GM18502 (cell line): ENCODE data around the gene RUNX2.
"Not testable (repeated sequence)": the region's sequence is repeated elsewhere in the genome, so short reads cannot be mapped to it uniquely, and the experiment has no call there.

Experiments used
- ATAC-seq: cut with Tn5 transposase; IDR thresholded peaks from one replicate; pipeline ENCODE4 v1.9.1; 2021; ENCODE audit warnings: mild to moderate bottlenecking; ENCODE audit not compliant: unreplicated experiment, poor library complexity

Gene RUNX2

DNA sequence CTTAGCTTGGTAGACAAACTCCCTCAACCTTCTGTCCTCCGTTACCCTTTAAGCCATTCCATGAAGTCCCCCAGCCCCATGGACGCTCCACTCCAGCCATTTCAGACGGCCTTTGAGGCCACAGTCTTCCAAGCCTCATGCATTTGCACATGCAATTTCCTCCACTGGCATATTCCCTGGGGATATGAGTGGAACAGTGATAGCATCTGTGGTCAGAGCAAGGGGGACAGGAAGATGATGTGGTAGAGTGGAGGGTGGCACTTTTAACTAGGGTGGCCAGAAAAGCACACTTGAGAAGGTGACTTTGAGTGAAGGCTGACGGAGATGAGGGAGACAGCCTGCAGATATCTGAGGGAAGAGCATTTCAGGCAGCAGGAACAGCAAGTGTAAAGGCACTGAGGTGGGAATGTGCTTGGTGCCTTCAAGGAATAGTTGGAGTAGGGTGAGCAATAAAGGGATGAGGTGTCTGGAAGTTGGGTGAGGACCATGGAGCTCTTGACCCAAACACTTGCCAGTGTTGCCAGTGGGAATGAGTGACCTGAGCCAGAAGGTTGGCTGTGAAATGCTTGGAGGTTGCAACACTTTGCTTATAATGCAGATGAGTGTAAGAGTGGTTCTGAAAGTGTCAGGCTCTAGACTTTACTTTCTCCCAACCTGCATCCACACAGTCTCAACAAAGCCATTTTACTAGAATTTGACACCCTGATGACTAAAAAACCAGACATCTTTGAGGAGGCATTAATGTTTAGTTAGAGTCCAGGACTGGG is 325.2 kb downstream of the RUNX2 start:
- no peak for ATAC-seq

DNA sequence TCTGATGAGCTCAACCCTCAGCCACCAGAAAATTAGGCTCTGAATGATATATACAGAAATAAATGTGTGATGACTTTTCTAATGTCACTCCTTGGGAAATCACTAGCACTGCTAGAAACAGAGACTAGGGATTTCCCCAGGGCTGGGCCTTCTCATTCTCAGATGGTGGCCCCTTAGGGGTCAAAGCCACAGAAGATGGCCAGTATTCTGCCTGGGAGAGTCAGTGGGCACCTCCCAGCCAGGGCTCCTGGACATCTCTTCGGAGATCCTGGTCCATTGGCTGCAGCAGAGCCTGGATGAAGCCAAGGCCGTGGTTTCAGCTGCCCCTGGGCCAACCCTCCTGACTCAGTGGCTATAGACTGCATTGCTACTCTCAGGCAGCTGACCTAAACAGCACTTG is 326.5 kb downstream of the RUNX2 start:
- no peak for ATAC-seq

DNA sequence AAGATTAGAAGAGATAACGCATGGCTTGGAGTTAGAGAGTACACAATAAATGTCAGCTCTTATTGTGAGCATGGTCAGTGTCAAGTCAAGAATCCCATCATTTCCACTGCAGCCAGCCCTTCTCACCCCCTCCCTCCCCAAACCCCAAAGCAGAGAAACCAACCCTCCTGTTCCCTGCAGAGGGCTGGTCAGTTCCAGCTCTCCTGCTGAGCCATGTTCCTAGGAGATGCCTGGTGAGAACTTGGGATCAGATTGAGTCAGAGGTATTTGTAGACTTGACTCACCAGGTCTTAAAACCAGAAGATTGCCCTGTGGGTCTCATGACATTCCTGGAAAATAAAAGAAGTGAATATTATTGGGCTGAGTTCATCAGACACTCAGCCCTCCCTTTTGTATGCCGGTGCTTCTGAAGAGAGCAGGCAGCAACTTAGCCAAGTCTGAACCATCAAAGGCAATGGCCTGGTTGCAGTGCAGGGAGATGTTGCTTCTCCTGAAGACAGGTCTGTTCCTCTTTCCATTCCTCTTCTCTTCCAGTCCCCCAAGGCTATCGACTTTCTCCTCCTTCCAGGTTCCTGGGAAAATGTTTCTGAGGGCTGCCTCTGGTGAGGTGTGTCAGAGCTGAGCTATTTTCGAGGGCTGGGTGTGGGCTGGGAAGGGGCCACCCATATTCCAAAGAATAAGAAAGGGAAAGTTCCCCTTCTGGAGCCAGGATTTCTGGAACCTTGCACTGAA is 327.8 kb downstream of the RUNX2 start:
- no peak for ATAC-seq

DNA sequence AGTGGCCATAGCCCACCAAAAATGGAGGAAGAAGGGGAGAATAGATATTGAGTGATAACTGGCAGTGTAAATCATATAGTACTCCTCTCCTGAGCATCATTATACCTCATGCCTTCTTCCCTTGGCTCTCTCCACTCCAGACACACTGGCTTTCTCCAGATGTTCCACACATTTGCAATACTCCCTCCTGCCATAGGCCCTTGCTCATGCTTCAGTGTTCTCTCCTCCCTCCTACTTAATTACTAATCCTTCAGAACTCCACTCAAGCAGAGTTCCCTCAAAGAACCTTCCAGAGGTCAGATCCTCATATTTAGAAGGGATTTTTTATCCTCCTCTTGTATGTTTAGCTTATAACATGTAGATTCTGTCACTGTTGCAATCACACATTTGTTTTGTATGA is 329.1 kb downstream of the RUNX2 start:
- no peak for ATAC-seq

DNA sequence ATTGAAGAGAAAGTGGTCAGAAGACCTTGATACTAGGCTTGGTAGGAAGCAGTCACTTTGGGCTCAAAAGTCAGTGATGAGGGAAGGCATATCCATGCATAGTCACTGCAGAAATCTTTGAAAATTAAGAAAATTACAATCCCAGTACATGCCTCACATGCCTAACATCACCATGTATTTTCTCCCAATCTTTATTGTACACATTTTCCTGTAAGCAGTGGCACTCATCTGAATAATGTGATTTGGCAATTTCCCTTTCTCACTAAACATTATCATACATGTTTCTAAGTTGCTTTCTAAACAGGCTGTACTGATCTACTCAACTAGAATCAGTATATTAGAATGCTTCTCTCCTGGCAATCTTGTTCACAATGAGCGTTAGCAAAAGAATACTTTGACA is 330.3 kb downstream of the RUNX2 start:
- no peak for ATAC-seq

DNA sequence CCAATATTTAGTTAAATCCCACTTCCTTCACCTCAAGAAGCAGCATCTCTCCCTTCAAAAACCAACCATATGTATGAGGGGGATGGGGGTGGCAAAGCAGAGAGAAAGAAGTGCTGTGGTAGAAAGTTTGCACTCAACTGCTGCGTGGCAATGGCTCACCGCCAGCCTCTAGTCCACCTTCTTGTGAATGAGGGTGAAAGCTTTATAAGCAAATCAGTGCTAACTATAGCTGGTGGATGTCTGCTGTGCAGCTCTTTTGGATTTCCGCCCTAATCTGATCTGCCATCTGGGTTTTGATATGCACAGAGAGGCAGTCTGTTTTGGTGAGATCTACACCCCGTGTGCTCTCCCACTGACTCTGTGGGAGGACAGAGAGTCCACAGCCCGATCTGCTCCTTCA is 330.8 kb downstream of the RUNX2 start:
- ATAC-seq: no peak

DNA sequence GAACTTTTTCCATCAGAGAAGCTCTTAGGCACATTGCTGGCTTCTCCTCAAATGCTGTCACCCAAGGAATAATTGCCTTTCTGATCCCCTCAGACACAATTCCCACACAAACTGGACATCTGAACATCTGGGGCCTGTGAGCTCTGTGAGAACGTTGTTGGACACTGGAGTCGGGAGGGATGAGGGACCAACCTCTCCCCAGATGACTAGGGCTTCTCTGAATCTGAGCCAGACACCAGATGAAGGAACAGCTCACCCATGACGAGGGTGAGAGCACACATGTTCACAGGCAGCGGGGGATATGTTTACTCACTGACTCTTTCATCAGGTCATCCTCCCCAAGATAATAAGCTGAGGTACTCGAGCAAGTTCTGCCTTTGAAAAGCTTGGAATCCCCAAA is 333.5 kb downstream of the RUNX2 start:
- no peak for ATAC-seq

DNA sequence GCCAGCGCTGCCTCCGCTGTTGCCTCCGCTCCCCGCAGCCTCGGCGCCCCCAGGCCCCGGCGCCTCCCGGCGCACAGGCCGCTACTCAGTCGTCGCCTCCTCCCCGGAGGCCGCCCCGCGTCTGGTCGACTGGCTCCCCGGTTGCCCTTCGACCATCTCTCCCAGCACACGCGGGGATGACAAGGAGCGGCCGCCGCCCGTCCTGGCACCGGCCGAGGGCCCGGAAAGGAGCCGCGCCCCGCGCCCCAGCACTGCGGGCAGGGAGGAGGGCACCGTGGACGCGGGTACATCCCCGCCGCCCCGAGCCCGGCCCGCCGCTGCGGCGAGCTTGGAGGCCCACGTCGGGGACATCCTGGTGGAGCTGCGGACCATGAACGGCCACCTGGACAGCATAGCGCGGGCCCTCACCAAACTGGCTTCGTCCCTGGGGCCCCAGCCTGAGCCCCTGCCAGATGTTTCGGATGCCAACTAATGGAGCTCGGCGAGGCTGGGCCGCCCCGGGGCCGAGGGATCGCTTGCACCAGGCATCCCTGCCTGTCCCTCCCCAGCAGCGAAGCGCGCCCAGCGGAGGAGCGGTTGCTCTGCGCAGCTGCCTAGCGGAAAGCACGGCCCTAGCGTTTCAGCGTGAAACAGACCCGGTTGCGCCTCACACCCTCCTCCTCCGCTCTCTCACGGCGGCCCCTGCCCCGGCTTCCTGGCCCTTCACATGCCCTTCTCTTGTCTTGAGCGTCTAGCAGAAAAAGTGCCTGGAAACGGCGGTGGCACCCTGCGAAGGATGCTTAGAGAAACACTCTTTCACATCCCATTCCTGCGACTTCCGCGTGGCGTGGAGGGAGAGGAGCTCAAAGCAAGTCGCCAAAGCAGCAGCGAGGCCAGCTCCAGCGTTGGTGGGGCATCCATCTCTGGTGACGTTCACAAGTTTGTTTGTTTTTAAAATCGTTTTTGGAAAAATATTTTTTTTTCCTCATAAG is 335.4 kb downstream of the RUNX2 start:
- ATAC-seq: peak; percentile 56

DNA sequence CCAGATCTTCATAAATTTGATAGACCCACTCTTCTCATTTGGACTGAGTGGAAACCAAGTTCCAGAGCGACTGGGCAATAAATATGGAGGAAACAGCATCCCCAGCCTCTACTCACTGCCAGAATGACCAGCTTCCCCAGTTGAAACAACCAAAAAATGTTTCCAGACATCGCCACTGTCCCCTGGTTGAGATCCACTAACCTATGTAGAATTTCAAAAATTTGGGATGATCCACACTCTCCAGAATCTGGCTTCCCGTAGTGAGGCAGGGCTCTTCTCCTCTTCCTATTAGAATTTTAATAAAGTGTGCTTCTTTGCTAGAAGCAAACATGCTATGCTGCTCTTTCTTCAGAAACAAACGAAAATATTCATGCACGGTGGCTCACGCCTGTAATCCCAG is 336.6 kb downstream of the RUNX2 start:
- no peak for ATAC-seq

DNA sequence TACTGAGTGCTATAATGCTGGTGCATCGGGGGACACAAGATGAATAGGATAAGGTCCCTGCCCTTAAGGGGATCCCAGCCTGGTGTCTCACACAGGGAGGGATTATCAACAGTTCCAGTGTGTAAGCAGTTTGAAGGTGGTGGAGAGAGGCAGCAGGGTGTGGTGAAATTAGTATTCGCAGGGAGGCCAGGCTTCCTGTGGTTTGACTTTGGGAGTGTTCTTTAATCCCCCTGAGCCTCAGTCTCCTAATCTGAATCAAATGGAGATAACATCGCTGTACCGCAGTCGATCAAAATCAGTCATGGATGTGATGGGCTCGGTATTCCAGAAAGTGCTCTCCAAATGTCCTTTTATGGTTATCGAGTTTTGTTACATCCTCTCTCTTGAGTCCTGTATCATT is 337.7 kb downstream of the RUNX2 start:
- ATAC-seq: no peak

DNA sequence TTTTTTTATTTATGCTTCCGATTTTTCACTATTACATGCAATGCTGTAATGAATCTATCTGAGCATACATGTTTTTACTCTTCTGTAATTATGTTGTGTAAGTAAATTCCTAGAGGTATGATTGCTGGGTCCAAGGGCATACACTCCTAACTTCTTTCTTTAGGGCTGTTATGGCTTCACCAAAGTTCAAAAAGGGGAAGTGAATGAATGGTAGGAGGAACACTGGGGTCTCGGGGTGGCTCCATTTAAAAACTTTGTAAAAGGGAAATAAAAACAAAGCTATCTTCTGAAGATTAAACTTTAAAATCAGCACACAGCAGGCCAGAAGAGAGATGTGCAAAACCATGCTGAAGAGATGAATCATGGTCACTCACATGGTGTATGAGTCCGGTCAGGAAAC is 338.7 kb downstream of the RUNX2 start:
- ATAC-seq: no peak

DNA sequence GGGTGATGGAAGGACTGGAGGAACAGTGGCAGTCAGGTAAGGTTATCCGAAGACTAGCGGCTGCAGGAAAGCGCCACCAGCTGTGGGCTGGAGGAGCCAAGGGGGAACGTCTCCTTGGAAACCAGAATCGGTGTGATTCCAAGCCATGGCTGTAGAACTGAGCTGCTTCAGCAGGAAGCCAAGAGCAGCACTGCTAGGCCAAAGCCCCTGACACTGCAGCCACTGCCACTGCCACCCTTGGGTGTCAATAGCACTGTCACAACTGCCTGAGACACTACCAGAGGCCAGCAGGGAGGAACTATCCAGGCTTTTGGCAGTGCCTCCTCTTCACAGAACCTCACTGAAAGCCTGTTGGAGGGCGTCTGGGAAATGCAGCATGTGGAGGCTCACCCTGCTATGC is 339.2 kb downstream of the RUNX2 start:
- no peak for ATAC-seq

DNA sequence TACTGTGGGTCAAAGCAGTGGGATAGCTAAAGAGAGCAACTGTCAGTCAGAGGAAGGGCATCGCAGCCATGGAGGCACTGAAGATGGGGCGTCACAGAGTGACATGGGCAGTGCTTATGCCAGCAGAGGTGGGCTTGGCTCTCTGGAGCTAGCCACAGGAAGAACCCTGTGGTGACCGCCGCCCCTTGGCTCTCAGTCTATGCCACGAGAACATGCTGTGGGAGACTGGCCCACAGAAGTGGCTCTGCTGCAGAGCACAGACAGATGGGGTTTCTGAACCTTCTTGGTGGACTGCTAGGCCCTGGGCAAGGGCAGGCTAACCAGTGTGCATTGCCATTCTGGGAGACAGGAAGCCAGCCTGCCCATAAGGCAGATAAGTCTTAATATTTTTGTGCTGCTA is 339.6 kb downstream of the RUNX2 start:
- ATAC-seq: no peak

DNA sequence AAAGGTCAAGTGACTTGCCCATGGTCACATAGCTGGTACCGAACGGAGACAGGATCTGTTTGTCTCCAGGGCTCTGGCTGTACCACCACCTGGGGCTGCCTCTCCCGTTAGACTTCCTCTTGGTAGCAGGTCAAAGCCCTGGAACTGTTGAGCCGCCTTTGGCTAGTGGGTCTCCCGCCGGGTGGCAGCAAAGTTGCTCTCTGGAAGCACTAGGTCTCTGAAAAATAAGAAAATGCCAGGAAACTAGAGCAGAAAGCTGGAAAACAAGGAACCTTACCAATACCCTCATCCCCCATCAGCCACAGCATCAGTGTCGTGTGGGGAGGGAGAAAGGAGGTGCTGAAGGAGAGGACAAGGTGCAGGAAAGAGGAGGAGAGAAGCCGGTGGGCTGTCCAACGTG is 340.6 kb downstream of the RUNX2 start:
- no peak for ATAC-seq

DNA sequence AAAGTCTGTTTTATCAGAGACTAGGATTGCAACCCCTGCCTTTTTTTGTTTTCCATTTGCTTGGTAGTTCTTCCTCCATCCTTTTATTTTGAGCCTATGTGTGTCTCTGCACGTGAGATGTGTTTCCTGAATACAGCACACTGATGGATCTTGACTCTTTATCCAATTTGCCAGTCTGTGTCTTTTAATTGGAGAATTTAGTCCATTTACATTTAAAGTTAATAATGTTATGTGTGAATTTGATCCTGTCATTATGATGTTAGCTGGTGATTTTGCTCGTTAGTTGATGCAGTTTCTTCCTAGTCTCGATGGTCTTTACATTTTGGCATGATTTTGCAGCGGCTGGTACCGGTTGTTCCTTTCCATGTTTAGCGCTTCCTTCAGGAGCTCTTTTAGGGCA is 345.0 kb downstream of the RUNX2 start:
- ATAC-seq: not testable (repeated sequence)

DNA sequence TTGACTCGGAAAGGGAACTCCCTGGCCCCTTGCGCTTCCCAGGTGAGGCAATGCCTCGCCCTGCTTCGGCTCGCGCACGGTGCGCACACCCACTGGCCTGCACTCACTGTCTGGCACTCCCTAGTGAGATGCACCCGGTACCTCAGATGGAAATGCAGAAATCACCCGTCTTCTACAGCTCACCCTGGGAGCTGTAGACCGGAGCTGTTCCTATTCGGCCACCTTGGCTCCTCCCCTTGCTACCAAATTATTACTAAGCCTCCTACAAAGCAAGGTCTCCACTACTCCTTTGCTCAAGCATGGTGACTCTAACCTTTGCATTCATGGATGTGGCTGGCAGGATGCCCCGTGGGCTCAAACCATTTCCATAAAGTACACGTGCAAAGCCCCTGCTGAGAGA is 347.0 kb downstream of the RUNX2 start:
- not testable (repeated sequence) for ATAC-seq

DNA sequence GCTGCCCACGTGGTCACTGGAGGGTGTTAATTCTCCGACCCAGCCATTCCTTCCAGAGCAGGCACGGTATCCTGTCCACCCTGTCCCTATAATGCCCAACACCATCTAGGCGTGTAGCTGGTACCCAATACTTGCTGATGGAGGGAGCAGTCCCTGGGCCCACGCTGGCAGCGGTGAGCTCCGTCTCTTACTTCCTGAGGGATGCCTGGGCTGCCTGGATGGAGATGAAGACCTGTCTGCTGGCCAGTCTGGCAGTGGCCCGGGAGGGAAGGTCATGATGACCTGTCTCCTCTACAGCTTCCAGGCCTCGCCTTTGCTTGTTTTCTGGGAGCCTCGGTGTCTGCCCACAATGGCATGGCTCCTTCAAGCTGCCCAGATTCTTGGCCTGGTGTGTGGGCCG is 347.5 kb downstream of the RUNX2 start:
- no peak for ATAC-seq

DNA sequence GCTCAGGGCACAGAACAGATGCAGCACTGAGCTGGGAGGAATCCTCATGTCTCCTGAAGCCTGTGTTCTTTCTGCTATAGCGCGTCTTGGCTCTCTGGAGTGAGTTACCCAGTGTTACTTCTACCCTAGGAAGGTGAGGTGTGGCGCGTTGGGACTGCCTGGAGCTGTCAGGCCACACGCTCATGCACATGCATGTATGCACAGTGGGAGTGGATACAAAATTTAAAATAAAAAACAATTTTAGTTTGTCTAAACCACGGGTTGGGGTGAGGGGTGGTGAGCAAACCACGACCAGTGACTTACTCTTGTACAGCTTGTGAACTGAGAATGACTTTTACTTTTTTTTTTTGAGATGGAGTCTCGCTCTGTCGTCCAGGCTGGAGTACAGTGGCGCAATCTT is 348.2 kb downstream of the RUNX2 start:
- ATAC-seq: no peak

DNA sequence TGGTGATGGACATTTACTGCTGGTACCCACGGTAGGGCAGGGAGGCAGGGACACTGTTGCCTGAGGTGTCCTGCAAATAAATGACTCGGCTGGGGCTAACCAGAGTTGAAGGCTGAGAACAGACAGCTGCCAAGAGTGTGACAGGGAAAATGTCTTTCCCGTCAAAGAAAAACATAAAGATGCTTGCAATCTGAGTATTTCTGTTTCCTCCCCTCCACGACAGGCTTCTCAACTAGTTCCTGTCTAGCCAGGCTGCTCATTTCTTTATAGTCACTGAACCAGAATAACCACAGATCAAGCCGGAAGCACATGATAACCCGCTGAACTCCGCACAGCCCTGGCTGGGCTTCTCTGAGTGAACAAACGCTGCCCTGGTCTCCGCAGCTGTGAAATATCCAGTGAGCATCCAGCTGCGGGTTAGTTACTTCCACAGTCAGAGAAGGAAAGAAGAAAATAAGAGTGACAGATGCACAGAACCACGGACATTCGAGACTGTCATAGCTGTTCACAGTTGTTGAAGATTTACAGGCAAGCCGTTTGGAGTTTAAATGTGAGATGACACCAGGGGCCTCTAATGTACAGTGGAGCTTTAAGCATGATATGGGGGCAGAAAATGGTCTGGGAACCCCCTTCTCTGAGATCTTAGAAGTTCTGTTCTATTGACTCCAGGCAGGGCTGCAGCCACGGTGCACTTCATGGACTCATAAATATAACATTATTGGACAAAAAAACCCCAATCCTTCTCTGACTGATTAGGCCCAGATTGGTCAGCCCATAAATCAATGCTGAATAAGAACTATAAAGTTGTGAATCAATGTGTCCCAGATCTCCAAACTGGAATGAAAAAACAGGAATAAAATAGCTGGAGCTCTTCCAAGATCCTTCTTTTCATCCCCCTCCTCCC is 349.5 kb downstream of the RUNX2 start:
- peak; percentile 63 for ATAC-seq

DNA sequence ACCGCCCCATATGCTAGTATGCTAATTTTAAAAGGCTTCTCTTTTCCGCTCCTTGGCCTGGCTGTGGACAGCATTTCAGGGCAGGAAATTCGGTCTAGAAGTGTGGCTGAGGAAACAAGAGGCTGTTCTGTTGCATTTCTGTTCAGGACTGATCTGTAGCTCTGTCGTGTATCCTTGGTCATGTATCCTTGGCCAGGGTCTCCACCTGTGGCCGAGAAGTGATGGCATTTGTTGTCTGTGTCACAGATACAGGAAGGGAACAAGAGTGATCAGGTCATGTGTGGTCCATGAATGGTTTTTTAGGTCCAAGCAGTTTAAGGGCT is 350.1 kb downstream of the RUNX2 start:
- ATAC-seq: no peak
